ENCODE measurements around the gene MST1.

The MST1 gene

GRCh38 chr3:49689046-49689907 lies at the start of gene MST1, which contains the start of gene RNF123:
Gene MST1, minus strand, starts transcription at chr3:49689474. Its CDS starts 783 bp downstream, at chr3:49688691.
Gene RNF123, plus strand, starts transcription at chr3:49689557. Its CDS starts 1,609 bp downstream, at chr3:49691166.
- peak; percentile 82 for DNase-seq (ENCODE audit: low read depth)

GRCh38 chr3:49738067-49738713 lies 48.9 kb upstream of the MST1 start:
- DNase-seq (ENCODE audit: low read depth) = no peak

DNA sequence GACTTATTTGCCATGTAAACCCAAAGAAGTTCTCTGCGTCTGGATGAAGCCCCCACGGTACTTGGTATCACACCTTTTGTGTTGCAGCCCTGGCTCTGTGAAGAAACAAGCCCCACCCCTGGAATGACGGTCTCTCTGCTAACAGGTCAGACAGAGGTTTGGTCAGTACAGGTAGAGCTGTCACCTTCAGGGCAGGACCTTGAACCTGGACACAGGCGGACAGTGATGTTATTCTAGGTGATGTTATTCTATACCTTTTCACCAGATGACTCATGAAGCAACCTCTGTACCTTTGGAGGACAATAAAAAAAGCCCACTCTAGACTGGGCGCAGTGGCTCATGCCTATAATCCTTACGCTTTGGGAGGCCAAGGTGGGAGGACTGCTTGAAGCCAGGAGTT lies 45.5 kb upstream of the MST1 start:
- no peak for DNase-seq (ENCODE audit: low read depth)

DNA sequence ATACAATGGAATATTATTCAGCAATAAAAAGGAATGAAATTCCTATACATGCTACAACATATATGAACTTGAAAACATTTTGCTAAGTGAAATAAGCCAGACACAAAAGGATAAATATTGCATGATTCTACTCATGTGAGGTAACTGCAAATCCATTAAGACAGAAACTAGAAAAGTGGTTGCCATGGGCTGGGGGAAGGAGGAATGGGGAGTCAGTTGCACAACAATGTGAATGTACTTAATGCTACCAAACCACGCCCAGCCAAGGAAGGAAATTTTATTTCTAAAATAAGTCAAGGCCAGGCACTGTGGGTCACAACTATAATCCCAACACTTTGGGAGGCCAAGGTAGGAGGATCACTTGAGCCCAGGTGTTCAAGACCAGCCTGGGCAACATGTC lies 44.3 kb upstream of the MST1 start:
- peak; percentile 73 for DNase-seq (ENCODE audit: low read depth)

DNA sequence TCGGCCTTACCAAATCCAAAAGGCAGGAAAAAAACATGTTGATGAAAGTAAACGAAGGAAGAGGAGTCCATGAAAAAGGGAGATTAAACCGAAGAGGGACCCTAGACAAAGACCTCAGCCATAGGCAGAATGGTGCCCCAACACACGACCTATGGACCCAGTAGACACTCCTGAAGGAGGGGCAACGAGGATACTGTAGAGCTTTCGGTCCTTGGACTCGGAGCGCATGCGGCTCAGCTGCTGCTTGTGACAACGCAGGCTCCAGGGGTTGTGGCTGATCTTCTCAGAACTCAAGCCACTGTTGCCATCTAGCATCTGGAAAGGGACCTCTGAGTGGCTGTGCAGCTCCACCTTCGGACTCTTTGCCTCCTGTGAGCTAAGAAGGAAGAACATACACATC lies 43.3 kb upstream of the MST1 start:
- no peak for DNase-seq (ENCODE audit: low read depth)

DNA sequence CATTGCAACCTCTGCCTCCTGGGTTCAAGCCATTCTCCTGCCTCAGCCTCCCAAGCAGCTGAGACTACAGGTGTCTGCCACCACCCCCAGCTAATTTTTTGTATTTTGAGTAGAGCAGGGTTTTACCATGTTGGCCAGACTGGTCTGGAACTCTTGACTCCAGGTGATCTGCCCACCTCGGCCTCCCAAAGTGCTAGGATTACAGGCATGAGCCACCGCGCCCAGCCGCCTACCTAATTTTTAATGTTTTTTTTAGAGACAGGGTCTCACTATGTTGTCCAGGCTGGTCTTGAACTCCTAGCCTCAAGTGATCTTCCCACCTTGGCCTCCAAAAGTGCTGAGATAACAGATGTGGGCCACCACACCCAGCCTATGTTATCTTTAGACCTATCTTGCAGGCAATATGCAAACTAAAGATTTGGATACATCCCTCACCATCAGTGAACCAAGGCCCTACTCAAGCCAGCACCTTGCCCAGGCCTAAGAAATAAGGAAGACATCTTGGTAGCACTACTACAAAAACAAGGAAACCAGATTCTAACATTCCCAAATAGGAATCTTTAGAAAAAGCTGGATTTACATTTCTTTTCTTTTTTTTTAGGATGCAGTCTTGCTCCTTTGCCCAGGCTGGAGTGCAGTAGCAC lies 40.8 kb upstream of the MST1 start:
- DNase-seq (ENCODE audit: low read depth) = no peak

- DNase-seq (ENCODE audit: low read depth) = no peak
Measured at GRCh38 chr3:49727924-49728361, 38.7 kb upstream of the MST1 start.

DNA sequence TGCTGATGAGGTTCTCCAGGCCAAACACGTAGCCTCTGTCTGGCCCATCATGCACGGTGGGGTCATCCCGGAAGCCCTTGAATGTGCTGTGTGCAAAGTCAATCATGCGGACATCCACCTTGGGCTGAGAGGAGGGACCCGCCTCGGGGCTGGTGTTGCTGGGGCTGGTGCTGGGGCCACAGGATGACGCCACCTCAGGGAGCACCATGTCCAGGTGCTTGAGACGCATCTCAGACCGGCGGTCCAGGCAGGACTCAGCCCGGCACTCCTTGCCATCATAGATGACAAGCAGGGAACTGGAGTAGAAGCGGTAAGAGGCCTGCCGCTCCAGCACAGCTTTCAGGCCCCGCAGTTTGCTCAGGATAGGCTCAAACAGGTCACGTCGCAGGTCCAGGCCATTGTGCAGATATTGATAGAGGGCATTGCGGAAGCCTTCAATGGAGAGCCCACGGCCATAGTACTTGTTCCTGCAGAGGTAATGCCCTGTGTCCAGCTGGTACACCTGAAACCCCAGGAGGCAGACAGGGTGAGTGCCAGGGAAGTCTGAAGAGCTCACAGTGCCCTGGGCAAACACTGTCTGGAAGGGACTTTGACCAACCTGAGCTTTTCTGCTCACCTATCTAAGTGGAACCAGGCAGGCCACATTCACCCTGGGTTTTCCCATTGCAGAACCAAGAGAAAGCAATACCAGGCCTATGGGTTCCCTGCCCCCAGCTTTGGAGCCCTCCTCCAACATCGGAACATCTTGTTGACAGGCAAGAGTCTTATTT lies 38.1 kb upstream of the MST1 start:
- no peak for DNase-seq (ENCODE audit: low read depth)

DNA sequence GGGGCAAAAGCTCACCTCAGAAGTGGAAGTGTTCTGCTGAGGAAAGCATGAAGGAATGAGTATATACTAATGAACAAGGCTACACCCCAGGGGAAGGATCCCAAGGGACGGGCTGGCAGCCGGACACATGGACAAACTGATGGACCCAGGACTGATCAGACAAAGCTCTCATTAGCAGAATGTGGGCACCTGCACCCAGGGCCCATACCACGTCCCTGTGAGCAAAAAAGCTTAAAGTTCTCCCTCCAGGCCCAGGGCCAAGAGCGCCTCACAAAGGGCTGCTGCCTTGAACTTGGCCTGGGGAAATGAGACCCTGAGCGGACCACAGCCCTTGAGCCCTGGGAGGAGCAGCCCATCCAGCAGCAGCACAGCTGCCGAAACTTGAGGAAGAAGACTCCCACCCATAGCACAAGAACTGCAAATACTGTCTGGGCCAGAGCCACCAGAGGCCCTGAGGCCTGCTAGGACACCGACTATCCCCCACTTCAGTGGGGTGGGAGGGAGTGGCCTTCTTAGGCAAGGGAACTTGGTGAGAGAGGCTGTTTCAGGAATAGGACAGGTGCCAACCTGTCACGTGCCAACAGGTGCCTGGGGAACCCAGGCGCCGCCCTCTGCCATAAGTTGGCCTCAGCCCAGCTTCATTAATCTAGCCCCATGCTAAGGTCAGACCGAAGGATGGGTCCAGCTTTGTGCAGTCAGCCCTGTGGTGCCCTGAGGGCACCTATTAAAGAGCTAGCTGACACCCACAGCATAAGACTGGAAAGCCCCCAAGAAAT lies 36.8 kb upstream of the MST1 start:
- DNase-seq (ENCODE audit: low read depth) = no peak

DNA sequence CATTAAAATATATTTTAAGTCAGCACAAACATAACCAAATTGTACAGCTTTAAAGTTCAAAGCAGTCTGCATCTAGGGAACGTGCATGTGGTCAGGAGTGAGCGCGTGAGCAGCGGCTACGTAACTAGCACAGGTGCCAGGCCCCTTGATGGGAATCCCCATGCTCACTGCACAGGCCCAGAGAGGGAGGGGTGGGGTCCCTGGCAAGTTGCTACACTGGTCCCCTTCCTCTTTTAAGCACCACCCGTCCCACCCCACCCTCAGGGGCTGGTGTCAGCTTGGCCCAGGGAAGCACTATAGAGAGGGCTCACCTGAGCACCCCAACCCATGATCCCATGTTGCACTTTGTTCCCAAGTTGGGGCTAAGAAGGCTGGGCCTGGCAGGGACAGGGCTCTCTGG lies 35.3 kb upstream of the MST1 start:
- DNase-seq (ENCODE audit: low read depth) = peak; percentile 22

- DNase-seq (ENCODE audit: low read depth) = peak; percentile 94
Measured at GRCh38 chr3:49723628-49724551, 34.6 kb upstream of the MST1 start, which contains the start of gene GMPPB. Gene GMPPB, minus strand, starts transcription at chr3:49723951. Its CDS starts 225 bp downstream, at chr3:49723726.

GRCh38 chr3:49723296-49723627 lies 34.0 kb upstream of the MST1 start:
- DNase-seq (ENCODE audit: low read depth) = peak; percentile 32

- DNase-seq (ENCODE audit: low read depth) = no peak
Measured at GRCh38 chr3:49722896-49723295, 33.6 kb upstream of the MST1 start.

DNA sequence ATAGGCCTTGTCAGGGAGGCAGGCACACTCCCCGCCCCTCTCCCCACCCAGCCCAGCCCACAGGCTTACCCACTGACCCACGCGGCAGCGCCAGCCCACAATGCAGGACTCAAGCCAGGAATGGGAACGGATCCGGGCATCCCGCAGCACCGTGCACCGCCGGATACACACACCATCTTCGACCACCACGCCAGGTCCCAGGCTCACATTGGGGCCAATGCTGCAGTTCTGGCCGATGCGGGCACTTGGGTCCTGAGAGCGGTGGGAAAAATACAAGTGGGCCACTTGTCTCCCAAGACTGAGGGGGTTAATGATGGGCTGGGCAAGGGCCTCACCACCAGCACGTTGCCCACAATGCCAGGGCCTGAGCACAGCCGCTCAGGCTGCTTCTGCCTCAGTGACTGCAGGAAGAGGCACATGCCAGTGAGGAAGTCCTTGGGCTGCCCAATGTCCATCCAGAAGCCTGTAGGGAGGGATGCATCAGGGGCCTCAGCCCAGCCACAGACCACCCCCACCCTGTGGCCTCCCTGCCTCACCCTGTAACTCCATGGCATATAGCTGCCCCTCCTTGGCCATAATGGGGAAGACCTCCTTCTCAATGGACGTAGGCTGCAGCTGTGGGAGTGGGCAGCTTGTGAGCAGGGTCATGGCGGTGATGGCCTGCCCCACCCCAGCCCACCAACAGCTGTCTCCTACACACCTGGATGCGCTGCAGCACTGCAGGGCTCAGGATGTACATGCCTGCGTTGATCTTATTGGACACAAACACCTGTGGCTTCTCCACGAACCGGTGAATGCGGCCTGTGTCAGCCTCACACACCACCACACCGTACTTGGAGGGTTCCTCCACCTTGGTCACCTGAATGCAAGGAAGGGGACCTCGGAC lies 32.9 kb upstream of the MST1 start:
- DNase-seq (ENCODE audit: low read depth) = no peak

DNA sequence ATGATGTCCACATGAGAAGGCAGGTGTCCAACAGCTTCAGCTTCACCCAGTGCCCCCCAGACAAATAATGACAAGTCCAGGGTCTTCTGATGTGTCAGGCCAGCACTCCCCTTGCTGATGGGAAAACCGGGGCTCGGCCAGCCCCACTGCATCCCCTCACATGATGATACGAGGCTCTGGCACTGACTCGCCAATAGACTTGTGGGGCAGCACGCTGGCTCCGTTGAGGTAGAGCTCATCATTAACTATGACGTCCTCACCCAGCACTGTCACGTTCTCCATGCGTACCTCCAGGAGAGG lies 32.3 kb upstream of the MST1 start:
- no peak for DNase-seq (ENCODE audit: low read depth)

GRCh38 chr3:49720855-49721595 lies 31.8 kb upstream of the MST1 start:
- no peak for DNase-seq (ENCODE audit: low read depth)

- DNase-seq (ENCODE audit: low read depth) = peak; percentile 85
Measured at GRCh38 chr3:49719214-49719884, 30.1 kb upstream of the MST1 start, which contains the start of gene AMIGO3. Gene AMIGO3, minus strand, starts transcription at chr3:49719684. Its CDS starts 219 bp downstream, at chr3:49719465.

DNA sequence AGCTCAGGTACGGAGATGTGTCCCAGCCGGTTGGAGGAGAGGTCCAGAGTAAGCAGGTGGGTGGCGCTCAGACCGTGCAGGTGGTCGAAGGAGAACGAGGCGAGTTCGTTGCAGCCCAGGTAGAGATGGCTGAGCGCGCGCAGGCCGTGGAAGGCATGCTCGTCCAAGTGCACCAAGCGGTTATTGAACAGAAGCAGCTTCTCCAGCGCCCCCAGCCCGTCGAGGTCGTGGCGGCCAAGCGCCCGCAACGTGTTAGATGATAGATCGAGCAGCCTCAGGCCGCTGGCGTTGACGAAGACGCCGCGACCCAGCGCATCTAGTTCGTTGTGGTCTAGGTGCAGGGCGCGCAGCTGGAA lies 29.6 kb upstream of the MST1 start:
- DNase-seq (ENCODE audit: low read depth) = no peak

All from amniotic epithelial cell (primary cell).